SK-N-SH (cell line): ENCODE measurements around the gene TLL2. TPM values are rescaled to one million over a fixed set of nuclear protein-coding genes. Genes with fewer than 3 reads are reported as not detected.

Experiments
- CTCF ChIA-PET: fragments of 300-600, 350-600 bp; formaldehyde crosslinking; extraction: SDS; loops from one replicate; lab custom pipeline; 2021; lab: Yijun Ruan, JAX
- POLR2A ChIA-PET: fragments of 350-600 bp; sonication (Branson Sonifier 250); formaldehyde crosslinking; extraction: SDS; loops from one replicate; lab custom pipeline; 2020; ENCODE audit warnings: antibody characterized with exemption, inconsistent platforms; lab: Yijun Ruan, JAX
- DNase-seq: peaks from one replicate; pipeline ENCODE4 v3.0.0; 2012
- H2AFZ ChIP-seq: fragments of 200-600 bp; sonication (generic); 2 replicates; pipeline ENCODE4 v1.8.1; 2016; ENCODE audit warnings: antibody characterized with exemption, mild to moderate bottlenecking, low read depth
- H3F3A ChIP-seq: fragments of 200-600 bp; sonication (generic); replicated peaks from 2 replicates; pipeline ENCODE3; 2016; ENCODE audit warnings: antibody characterized with exemption, mild to moderate bottlenecking; ENCODE audit not compliant: insufficient read depth
- H3K27ac ChIP-seq, 2 experiments: fragments of 200-500 bp in 1 of 2; fragments of 200-600 bp in 1 of 2; sonication (Bioruptor generic) in 1 of 2; sonication (generic), shearing (Covaris generic) in 1 of 2; 2 replicates each; pipeline versions ENCODE4 v1.5.1 to v1.6.1; 2014 to 2016; ENCODE audit warnings: low read depth in 2 of 2, inconsistent platforms in 1 of 2, low read length in 1 of 2, mild to moderate bottlenecking in 1 of 2, mixed read lengths in 1 of 2
- H3K27me3 ChIP-seq: fragments of 200-600 bp; sonication (generic), shearing (Covaris generic); 2 replicates; pipeline ENCODE4 v1.6.1; 2016; ENCODE audit warnings: mixed run types; ENCODE audit not compliant: insufficient read depth
- H3K36me3 ChIP-seq, 2 experiments: fragments of 200-500 bp in 1 of 2; fragments of 200-600 bp in 1 of 2; sonication (Bioruptor generic) in 1 of 2; sonication (generic) in 1 of 2; replicated peaks in 1 of 2; 2 replicates each; pipeline versions ENCODE3 to v1.5.1; 2014 to 2016; ENCODE audit warnings: low read length in 1 of 2, mild to moderate bottlenecking in 1 of 2; ENCODE audit not compliant: insufficient read depth in 2 of 2, control insufficient read depth in 1 of 2
- H3K4me1 ChIP-seq, 2 experiments: fragments of 200-500 bp in 1 of 2; fragments of 200-600 bp in 1 of 2; sonication (Bioruptor generic) in 1 of 2; sonication (generic), shearing (Covaris generic) in 1 of 2; 2 replicates each; pipeline versions ENCODE4 v1.5.1 to v1.6.1; 2014 to 2016; ENCODE audit warnings: low read depth in 1 of 2, low read length in 1 of 2, mixed run types in 1 of 2; ENCODE audit not compliant: insufficient read depth in 2 of 2, control insufficient read depth in 1 of 2
- H3K4me2 ChIP-seq: fragments of 200-600 bp; sonication (generic), shearing (Covaris generic); 2 replicates; pipeline ENCODE4 v1.6.1; 2017; ENCODE audit warnings: mixed run types
- H3K4me3 ChIP-seq, 2 experiments: fragments of 200-500 bp in 1 of 2; fragments of 200-600 bp in 1 of 2; sonication (Bioruptor generic) in 1 of 2; sonication (generic), shearing (Covaris generic) in 1 of 2; 2 replicates each; pipeline versions ENCODE4 v1.5.1 to v1.8.1; 2014 to 2016; ENCODE audit warnings: low read depth in 2 of 2, inconsistent platforms in 1 of 2, low read length in 1 of 2, mild to moderate bottlenecking in 1 of 2, mixed read lengths in 1 of 2, moderate library complexity in 1 of 2
- H3K79me2 ChIP-seq: fragments of 200-600 bp; sonication (generic); 2 replicates; pipeline ENCODE4 v1.8.1; 2017; ENCODE audit warnings: mild to moderate bottlenecking; ENCODE audit not compliant: insufficient read depth
- H3K9ac ChIP-seq: fragments of 200-600 bp; sonication (generic); 2 replicates; pipeline ENCODE4 v1.6.1; 2017; ENCODE audit warnings: mixed run types
- H3K9me2 ChIP-seq: fragments of 200-600 bp; sonication (generic); 2 replicates; pipeline ENCODE4 v1.6.1; 2017; ENCODE audit warnings: mixed run types
- H3K9me3 ChIP-seq: fragments of 200-600 bp; sonication (generic); 2 replicates; pipeline ENCODE4 v1.6.1; 2017; ENCODE audit warnings: mixed run types, mild to moderate bottlenecking, moderate library complexity
- H4K20me1 ChIP-seq: fragments of 200-600 bp; sonication (generic); 2 replicates; pipeline ENCODE4 v1.6.1; 2017; ENCODE audit warnings: mild to moderate bottlenecking, mixed run types; ENCODE audit not compliant: insufficient read depth
- EZH2phosphoT487 ChIP-seq: fragments of 200-600 bp; sonication (generic); IDR thresholded peaks from 2 replicates; pipeline ENCODE4 v1.6.1; 2017; ENCODE audit warnings: low read depth, mixed run types, mild to moderate bottlenecking, antibody characterized with exemption, moderate library complexity, borderline replicate concordance
- FOXJ3 ChIP-seq: sonication (generic); formaldehyde crosslinking; IDR thresholded peaks from 2 replicates; pipeline ENCODE4 v1.5.1; 2020; ENCODE audit warnings: mild to moderate bottlenecking, missing genetic modification reagents
- GABPA ChIP-seq: IDR thresholded peaks from 2 replicates; pipeline ENCODE4 v1.4.0; 2012; ENCODE audit warnings: low read depth, mild to moderate bottlenecking
- MEF2A ChIP-seq: IDR thresholded peaks from 2 replicates; pipeline ENCODE4 v1.4.0; 2012; ENCODE audit warnings: low read depth, borderline replicate concordance
- MXI1 ChIP-seq: IDR thresholded peaks from 2 replicates; pipeline ENCODE4 v1.6.1; 2012; ENCODE audit warnings: mild to moderate bottlenecking, low read depth, low read length, improper control_type of control experiment
- RCOR1 ChIP-seq: fragments of 150-350 bp; IDR thresholded peaks from 2 replicates; pipeline ENCODE4 v1.6.1; 2017; ENCODE audit warnings: antibody characterized with exemption, low read length
- RXRA ChIP-seq: IDR thresholded peaks from 2 replicates; pipeline ENCODE4 v1.4.0; 2012; ENCODE audit warnings: low read depth, mild to moderate bottlenecking, borderline replicate concordance
- TCF12 ChIP-seq: IDR thresholded peaks from 2 replicates; pipeline ENCODE4 v1.4.0; 2012
- TEAD4 ChIP-seq: IDR thresholded peaks from 2 replicates; pipeline ENCODE4 v1.4.0; 2012; ENCODE audit warnings: mild to moderate bottlenecking, borderline replicate concordance; ENCODE audit not compliant: insufficient read depth
- WGBS: methylation state at CpG from one replicate; pipeline ENCODE4 v1.1.6; 2017; ENCODE audit warnings: low lambda C conversion rate; 5-methylcytosine and 5-hydroxymethylcytosine counted together
- polyA plus RNA-seq, 3 experiments: library from polyadenylated mRNA; depleted of rRNA; stranded (reverse); fragments of >200 nt; gene quantifications; 2 replicates each; pipeline ENCODE4 v1.2.3, GENCODE V29; 2012
- TF ChIP-seq, protein P1 (sequence below): IDR thresholded peaks from 2 replicates; pipeline ENCODE4 v1.4.0; 2012; ENCODE audit warnings: low read depth, borderline replicate concordance
- TF ChIP-seq, protein P2 (sequence below): IDR thresholded peaks from 2 replicates; pipeline ENCODE4 v1.4.0; 2012; ENCODE audit warnings: low read depth, borderline replicate concordance
- TF ChIP-seq, protein P3 (sequence below): fragments of 150-350 bp; IDR thresholded peaks from 2 replicates; pipeline ENCODE4 v1.6.1; 2016; ENCODE audit warnings: mild to moderate bottlenecking, low read depth, low read length
- TF ChIP-seq, protein P4 (sequence below): fragments of 150-350 bp; IDR thresholded peaks from 2 replicates; pipeline ENCODE4 v1.6.1; 2017; ENCODE audit warnings: antibody characterized with exemption, low read length, low read depth, borderline replicate concordance

TLL2 gene
- polyA plus RNA-seq, 1 of the 3 experiments (the other 2 are of a cell fraction), result 0.36 TPM

DNA sequence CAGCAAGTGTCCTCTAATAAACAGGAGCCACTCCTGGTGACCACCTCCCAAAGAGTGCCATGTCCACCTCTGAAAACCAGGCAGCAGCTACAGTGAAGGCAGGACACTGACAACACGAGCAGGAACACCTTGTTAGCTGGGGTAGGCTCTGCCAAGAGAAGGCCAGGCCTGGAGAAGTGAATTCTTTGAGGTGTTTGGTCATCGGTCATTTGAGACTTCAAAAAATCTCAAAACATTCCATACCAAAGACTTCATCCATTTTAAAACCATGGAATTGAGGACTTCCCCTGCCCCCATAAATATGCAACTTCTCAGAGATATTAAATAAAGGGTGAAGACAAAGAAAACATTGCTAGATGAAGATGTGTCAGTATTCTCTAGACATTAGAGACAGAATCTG, 126.6 kb downstream of the TLL2 start (continued):
- TF ChIP-seq, protein P1, sequence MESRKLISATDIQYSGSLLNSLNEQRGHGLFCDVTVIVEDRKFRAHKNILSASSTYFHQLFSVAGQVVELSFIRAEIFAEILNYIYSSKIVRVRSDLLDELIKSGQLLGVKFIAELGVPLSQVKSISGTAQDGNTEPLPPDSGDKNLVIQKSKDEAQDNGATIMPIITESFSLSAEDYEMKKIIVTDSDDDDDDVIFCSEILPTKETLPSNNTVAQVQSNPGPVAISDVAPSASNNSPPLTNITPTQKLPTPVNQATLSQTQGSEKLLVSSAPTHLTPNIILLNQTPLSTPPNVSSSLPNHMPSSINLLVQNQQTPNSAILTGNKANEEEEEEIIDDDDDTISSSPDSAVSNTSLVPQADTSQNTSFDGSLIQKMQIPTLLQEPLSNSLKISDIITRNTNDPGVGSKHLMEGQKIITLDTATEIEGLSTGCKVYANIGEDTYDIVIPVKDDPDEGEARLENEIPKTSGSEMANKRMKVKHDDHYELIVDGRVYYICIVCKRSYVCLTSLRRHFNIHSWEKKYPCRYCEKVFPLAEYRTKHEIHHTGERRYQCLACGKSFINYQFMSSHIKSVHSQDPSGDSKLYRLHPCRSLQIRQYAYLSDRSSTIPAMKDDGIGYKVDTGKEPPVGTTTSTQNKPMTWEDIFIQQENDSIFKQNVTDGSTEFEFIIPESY, result no peak
- TF ChIP-seq, protein P2, sequence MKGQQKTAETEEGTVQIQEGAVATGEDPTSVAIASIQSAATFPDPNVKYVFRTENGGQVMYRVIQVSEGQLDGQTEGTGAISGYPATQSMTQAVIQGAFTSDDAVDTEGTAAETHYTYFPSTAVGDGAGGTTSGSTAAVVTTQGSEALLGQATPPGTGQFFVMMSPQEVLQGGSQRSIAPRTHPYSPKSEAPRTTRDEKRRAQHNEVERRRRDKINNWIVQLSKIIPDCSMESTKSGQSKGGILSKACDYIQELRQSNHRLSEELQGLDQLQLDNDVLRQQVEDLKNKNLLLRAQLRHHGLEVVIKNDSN, result no peak

DNA sequence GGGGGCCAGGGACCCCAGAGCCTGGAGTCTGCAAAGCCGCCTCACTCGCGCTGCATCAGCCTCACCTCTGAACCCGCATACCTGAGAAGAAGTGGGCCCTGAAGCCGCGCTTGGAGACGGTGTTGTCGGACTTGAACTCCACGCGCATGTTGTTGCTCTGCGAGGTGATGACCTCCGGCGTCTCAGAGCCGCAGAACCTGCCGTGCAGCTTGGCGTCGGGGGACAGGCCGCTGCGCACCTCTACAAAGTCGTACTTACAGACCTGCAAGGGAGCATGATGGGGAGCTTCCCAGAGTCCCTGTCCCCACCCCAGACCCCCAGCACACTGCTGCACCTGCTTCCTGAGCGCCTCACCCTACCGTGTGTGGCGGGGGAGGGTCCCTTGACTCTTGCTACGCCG, 129.2 kb downstream of the TLL2 start:
- no peak for TF ChIP-seq RXRA
- no peak for TF ChIP-seq MEF2A
- TF ChIP-seq, protein P3, sequence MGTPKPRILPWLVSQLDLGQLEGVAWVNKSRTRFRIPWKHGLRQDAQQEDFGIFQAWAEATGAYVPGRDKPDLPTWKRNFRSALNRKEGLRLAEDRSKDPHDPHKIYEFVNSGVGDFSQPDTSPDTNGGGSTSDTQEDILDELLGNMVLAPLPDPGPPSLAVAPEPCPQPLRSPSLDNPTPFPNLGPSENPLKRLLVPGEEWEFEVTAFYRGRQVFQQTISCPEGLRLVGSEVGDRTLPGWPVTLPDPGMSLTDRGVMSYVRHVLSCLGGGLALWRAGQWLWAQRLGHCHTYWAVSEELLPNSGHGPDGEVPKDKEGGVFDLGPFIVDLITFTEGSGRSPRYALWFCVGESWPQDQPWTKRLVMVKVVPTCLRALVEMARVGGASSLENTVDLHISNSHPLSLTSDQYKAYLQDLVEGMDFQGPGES, result no peak
- TF ChIP-seq MXI1, result no peak
- no peak for TF ChIP-seq TCF12
- TF ChIP-seq, protein P4, sequence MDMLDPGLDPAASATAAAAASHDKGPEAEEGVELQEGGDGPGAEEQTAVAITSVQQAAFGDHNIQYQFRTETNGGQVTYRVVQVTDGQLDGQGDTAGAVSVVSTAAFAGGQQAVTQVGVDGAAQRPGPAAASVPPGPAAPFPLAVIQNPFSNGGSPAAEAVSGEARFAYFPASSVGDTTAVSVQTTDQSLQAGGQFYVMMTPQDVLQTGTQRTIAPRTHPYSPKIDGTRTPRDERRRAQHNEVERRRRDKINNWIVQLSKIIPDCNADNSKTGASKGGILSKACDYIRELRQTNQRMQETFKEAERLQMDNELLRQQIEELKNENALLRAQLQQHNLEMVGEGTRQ, result no peak
- TF ChIP-seq, protein P1, result no peak
- TF ChIP-seq EZH2phosphoT487, result no peak
- no peak for TF ChIP-seq RCOR1
- TF ChIP-seq FOXJ3, result no peak
- TF ChIP-seq TEAD4, result no peak
- TF ChIP-seq GABPA, result no peak
- Histone ChIP-seq H3K27ac (no peak overlapping the region), H3K36me3 (no peaks in the 10 kb centered on the region), H3K4me1 (peaks cover 9 to 12% of the 10 kb centered on the region in 2 experiments; a peak in 3 of 4 replicates), H3K4me3 (no peak overlapping the region), H3K27me3 (no peaks in the 10 kb centered on the region), H4K20me1 (no peaks in the 10 kb centered on the region), H2AFZ (no peak overlapping the region), H3K9me3 (no peaks in the 10 kb centered on the region), H3F3A (no peaks in the 10 kb centered on the region), H3K9me2 (no peaks in the 10 kb centered on the region), H3K4me2 (no peak overlapping the region), H3K79me2 (no peaks in the 10 kb centered on the region), H3K9ac (no peak overlapping the region)
- DNase-seq, result no peak
- 81% methylated on average over 13 of the region's 25 CpGs for WGBS
- ChIA-PET POLR2A (no interaction called here), CTCF (interaction anchor here (1.1 to 6.8 kb wide), 5 partner anchors 8 to 130 kb away, joined by 4 to 52 read pairs (median 6); partner anchors contain the start of gene TLL2)
